ENCODE data around the gene EVA1B. TPM values are rescaled to one million over a fixed set of nuclear protein-coding genes. Genes with fewer than 3 reads are reported as not detected.

EVA1B gene
- total and polyA plus RNA-seq, 2 of the 13 experiments (the other 11 are each of a cell fraction or from before 2014, with no cell fraction given), result 3.9 to 6.6 TPM

GRCh38 chr1:36306902-36307456 is 16.5 kb downstream of the EVA1B start:
- ChIA-PET CTCF (ENCODE audit: low intra/inter-chr PET ratio, low total read pairs) (no interaction called here), POLR2A (interaction anchor here (0.6 to 3.6 kb wide), 15 partner anchors 9 to 192 kb away, joined by 3 to 58 read pairs (median 5); partner anchors contain the start of genes EVA1B, THRAP3 and TRAPPC3)
- H3K9me3 ChIP-seq (ENCODE audit: low read length), result no peaks in the 10 kb centered on the region
- H3K27me3 ChIP-seq (ENCODE audit: control insufficient read depth in 1 of 2, insufficient read depth in 2 of 2, low read length in 2 of 2), result no peaks in the 10 kb centered on the region
- peak overlapping the region; percentile 82 to 88 (median 85) for H3K4me3 ChIP-seq (replicated peaks in 1 of 3; ENCODE audit: insufficient read depth in 1 of 3, low read depth in 2 of 3, low read length in 3 of 3)
- H3K9ac ChIP-seq (ENCODE audit: insufficient read depth, low read depth, low read length), result peak overlapping the region; percentile 81
- no peak overlapping the region for H2AFZ ChIP-seq (ENCODE audit: low read length)
- peaks cover 8% of the 10 kb centered on the region for H3K79me2 ChIP-seq (ENCODE audit: insufficient read depth, low read length)
- ATAC-seq (peak; percentile 94), DNase-seq (ENCODE audit: low spot score) (peak; percentile 90), FAIRE-seq (peak; percentile 73)
- no peaks in the 10 kb centered on the region for H4K20me1 ChIP-seq (ENCODE audit: insufficient read depth, low read length)
- in situ Hi-C loops (cut with HindIII; ENCODE audit: extremely low pct_ligation_motif_present, low pct_unique_long_range_greater_than_20kb), result no loop called here
- H3K4me2 ChIP-seq (ENCODE audit: low read depth, low read length), result peak overlapping the region; percentile 96
- no TSS peak for BruUV-seq (replicated peaks)
- intact Hi-C loops (cut with micrococcal nuclease; ENCODE audit: unreplicated experiment), result loop anchor here (2.0 kb wide), 1 partner anchor 18 kb away; no protein-coding TSS in a partner anchor
- peak overlapping the region; percentile 88 for H3K27ac ChIP-seq (ENCODE audit: extremely low read length, insufficient read depth, low read length)
- H3K4me1 ChIP-seq (ENCODE audit: insufficient read depth, low read length), result peaks cover 29% of the 10 kb centered on the region
- under 1% methylated on average over 22 of the region's 46 CpGs for WGBS (ENCODE audit: low lambda C conversion rate)
- peaks cover 13 to 31% of the 10 kb centered on the region in 2 experiments; a peak in 4 of 5 replicates for H3K36me3 ChIP-seq (replicated peaks in 1 of 2; ENCODE audit: control insufficient read depth in 1 of 2, insufficient read depth in 2 of 2, low read length in 2 of 2)
- TF ChIP-seq PATZ1 (CRISPR knock-in tag; IDR thresholded peaks at IDR 0.05), result peak; percentile 63; the same call in 1 of the 2 replicates
- peak; percentile 64; the same call in 1 of the 2 replicates for TF ChIP-seq ZIK1 (CRISPR knock-in tag; IDR thresholded peaks at IDR 0.05; ENCODE audit: borderline replicate concordance, low read depth)
- TF ChIP-seq ZFX (CRISPR knock-in tag; IDR thresholded peaks at IDR 0.05; ENCODE audit: low read depth), result peak; percentile 75
- TF ChIP-seq ZNF598 (CRISPR knock-in tag; IDR thresholded peaks at IDR 0.05; ENCODE audit: borderline replicate concordance), result 0 out of 2 replicates have a peak, but pooled peaks have one; percentile 65
- TF ChIP-seq ZNF431 (CRISPR knock-in tag; IDR thresholded peaks at IDR 0.05; ENCODE audit: borderline replicate concordance, low read depth), result no peak
- TF ChIP-seq SP4 (CRISPR knock-in tag; IDR thresholded peaks at IDR 0.05), result peak; percentile 99
- no peak for TF ChIP-seq MAZ (IDR thresholded peaks at IDR 0.05; ENCODE audit: borderline replicate concordance, low read depth, low read length)
- TF ChIP-seq MAZ (CRISPR knock-in tag; IDR thresholded peaks at IDR 0.05; ENCODE audit: low read depth), result peak; percentile 90
- TF ChIP-seq ZNF776 (CRISPR knock-in tag; IDR thresholded peaks at IDR 0.05), result no peak
- no peak for TF ChIP-seq ZNF557 (CRISPR knock-in tag; IDR thresholded peaks at IDR 0.05)
- peak; percentile 35; the same call in 1 of the 2 replicates for TF ChIP-seq ZNF441 (CRISPR knock-in tag; IDR thresholded peaks at IDR 0.05; ENCODE audit: borderline replicate concordance)
- no peak for TF ChIP-seq ZNF691 (CRISPR knock-in tag; IDR thresholded peaks at IDR 0.05; ENCODE audit: borderline replicate concordance, low read depth)
- peak; percentile 63; the same call in 1 of the 2 replicates for TF ChIP-seq ZNF766 (CRISPR knock-in tag; IDR thresholded peaks at IDR 0.05; ENCODE audit: borderline replicate concordance)
- TF ChIP-seq MED1 (CRISPR knock-in tag; IDR thresholded peaks at IDR 0.05), result peak; percentile 54; the same call in 1 of the 2 replicates
- TF ChIP-seq POLR2AphosphoS5 (IDR thresholded peaks at IDR 0.05; ENCODE audit: low read depth, low read length), result peak; percentile 97
- peak; percentile 78 for TF ChIP-seq ZNF747 (CRISPR knock-in tag; IDR thresholded peaks at IDR 0.05; ENCODE audit: borderline replicate concordance)
- peak; percentile 79 for TF ChIP-seq TBX2 (CRISPR knock-in tag; IDR thresholded peaks at IDR 0.05; ENCODE audit: borderline replicate concordance)
- TF ChIP-seq ZNF180 (CRISPR knock-in tag; IDR thresholded peaks at IDR 0.05; ENCODE audit: borderline replicate concordance, low read depth), result no peak
- TF ChIP-seq ZNF775 (CRISPR knock-in tag; IDR thresholded peaks at IDR 0.05; ENCODE audit: borderline replicate concordance), result 0 out of 2 replicates have a peak, but pooled peaks have one; percentile 30
